GM21619 (cell line): ENCODE results near the gene ZYX.

Experiments
- ATAC-seq: cut with Tn5 transposase; IDR thresholded peaks from one replicate; pipeline ENCODE4 v1.9.1; 2021; ENCODE audit not compliant: unreplicated experiment

ZYX gene, protein sequence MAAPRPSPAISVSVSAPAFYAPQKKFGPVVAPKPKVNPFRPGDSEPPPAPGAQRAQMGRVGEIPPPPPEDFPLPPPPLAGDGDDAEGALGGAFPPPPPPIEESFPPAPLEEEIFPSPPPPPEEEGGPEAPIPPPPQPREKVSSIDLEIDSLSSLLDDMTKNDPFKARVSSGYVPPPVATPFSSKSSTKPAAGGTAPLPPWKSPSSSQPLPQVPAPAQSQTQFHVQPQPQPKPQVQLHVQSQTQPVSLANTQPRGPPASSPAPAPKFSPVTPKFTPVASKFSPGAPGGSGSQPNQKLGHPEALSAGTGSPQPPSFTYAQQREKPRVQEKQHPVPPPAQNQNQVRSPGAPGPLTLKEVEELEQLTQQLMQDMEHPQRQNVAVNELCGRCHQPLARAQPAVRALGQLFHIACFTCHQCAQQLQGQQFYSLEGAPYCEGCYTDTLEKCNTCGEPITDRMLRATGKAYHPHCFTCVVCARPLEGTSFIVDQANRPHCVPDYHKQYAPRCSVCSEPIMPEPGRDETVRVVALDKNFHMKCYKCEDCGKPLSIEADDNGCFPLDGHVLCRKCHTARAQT

DNA sequence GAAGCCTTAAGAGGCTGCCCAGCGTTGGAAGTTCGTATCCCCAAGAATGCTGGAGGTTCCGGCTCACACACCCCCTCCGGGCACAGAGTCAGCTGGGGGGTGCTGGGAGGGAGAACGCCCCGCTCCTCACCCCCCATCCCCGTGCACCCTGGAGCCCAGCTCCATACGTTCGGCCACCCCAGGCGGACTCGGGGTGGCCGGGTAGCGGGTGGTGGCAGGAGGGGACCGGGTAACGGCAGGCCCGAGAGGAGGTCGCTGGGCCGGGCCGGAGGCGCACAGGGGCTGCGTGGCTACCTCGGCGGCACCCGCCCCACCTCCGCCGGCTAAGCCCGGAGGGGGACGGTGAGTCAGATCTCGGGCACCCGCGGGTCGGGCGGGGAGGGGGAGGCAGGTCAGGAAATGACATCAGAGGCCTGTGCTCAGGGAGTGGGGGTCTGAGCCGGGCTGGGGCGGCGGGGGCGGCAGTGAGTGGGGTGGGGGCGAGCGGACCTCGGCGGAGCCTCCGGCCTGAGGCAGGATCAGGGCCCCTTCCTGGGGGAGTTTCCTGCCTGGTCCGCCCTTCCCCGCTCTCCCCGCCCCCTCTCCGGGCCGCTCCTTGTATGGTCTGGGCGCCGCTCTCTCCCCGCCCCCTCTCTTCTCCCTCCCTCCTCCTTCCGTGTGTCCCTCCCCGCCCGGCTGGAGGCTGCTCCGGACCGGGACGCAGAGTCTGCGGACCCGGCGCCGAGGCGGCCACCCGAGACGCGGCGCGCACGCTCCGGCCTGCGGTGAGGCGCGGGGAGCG lies at the start of gene ZYX:
Gene ZYX, plus strand, starts transcription at position 700 of the 781 bp plus-strand sequence. CDS start 227 bp downstream, outside the sequence.
- ATAC-seq, result peak; percentile 80

GRCh38 chr7:143334244-143334643 lies 46.9 kb upstream of the ZYX start:
- ATAC-seq, result no peak

DNA sequence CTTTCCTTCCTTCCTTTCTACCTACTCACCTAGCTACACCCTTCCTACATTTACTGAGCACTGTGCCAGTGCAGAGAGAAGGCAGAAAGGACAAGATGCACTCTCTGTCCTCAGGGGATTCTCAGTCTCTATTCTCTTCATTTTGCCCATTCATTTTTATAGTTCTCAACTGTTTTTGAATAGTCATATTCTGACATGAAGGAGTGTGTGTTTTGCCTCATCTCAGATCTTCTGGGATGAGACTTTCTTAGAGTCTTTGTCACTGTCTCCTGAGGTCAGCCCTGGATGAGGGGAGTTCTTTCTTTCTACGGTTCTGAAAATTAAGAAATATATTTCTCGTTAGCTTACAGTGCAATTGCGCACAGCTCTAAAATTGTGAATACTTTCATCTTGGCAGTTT lies 43.9 kb upstream of the ZYX start:
- ATAC-seq, result no peak

- no peak for ATAC-seq
Observed at GRCh38 chr7:143341842-143342241, 39.3 kb upstream of the ZYX start.

GRCh38 chr7:143343596-143343995 lies 37.5 kb upstream of the ZYX start:
- no peak for ATAC-seq

- peak; percentile 88 for ATAC-seq
Observed at GRCh38 chr7:143345428-143345900, 35.7 kb upstream of the ZYX start.

DNA sequence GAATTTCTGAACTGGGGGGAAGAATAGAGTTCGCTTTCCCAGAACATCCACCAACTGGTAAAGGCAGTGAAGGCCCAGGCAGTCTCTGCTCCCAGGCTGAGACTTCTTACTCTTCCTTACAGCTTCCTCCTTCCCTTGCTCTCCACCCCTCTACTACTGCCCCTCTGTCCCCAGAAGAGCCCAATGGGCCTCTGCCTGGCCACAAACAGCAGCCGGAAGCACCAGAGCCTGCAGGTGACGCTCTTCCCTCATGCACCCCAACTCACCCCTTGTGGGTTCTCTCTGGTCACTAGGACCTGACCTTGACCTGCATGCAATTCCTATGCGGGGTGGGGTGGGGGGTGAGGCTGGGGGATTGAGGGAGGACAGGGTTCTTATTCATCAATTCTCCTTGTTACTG lies 35.1 kb upstream of the ZYX start:
- no peak for ATAC-seq

DNA sequence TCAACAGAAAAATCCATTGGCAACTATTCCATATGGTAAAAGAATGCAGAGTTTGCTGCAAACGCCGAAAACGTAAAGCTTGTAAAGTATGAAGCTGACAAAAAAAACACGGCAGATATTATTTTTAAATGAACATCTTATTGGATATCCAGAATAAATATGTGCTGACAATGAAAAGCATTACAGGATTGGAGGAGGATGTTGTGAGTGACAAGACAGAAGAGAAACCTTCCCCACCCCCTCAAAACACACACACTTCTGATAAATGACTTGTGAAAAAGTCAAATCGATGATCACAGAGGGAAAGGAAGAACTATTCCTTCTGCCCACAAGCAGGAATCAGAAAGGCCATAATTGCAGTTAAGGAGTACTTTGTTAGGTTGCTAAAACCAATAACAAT lies 33.2 kb upstream of the ZYX start:
- no peak for ATAC-seq

- no peak for ATAC-seq
Observed at GRCh38 chr7:143351060-143351459, 30.1 kb upstream of the ZYX start.

- ATAC-seq, result no peak
Observed at GRCh38 chr7:143351574-143351973, 29.6 kb upstream of the ZYX start.

GRCh38 chr7:143352531-143353002 lies 28.6 kb upstream of the ZYX start:
- no peak for ATAC-seq

GRCh38 chr7:143354376-143354775 lies 26.8 kb upstream of the ZYX start:
- ATAC-seq, result no peak

GRCh38 chr7:143354965-143355364 lies 26.2 kb upstream of the ZYX start:
- ATAC-seq, result no peak

- no peak for ATAC-seq
Observed at GRCh38 chr7:143355450-143356385, 25.4 kb upstream of the ZYX start.

- no peak for ATAC-seq
Observed at GRCh38 chr7:143356414-143357050, 24.6 kb upstream of the ZYX start.

DNA sequence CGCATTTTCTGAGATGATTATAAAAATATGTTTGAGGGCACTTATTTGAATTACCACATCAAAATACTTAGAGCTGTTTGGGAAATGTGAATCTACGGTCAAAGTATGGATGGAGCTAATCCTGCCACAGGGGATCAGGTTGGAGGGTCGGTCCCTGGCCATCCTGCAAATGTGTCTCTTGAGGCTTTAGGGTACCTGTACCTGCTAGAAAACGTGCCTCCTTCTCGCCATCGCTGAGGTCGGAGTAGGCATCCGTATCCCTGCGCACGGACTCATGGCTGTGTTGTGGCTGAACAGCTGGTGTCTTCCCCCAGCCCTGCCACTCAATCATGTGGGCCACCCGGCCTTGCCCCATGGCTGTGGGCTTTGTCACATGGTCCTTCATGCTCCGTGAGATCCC lies 22.5 kb upstream of the ZYX start:
- ATAC-seq, result no peak

- no peak for ATAC-seq
Observed at GRCh38 chr7:143359771-143360353, 21.3 kb upstream of the ZYX start.

GRCh38 chr7:143360788-143361551 lies 20.2 kb upstream of the ZYX start:
- no peak for ATAC-seq

GRCh38 chr7:143361552-143362130 lies 19.5 kb upstream of the ZYX start:
- no peak for ATAC-seq
